ENCODE data around the gene KBTBD2.
"Not testable (repeated sequence)": the region's sequence is repeated elsewhere in the genome, so short reads cannot be mapped to it uniquely, and the experiment has no call there.

The KBTBD2 gene

GRCh38 chr7:32892521-32893206, 1.1 kb upstream of the KBTBD2 start:
- DNase-seq: peak; percentile 16 to 26

GRCh38 chr7:32891800-32892520, 400 bp upstream of the KBTBD2 start:
- peak; percentile 93 to 95 for DNase-seq

GRCh38 chr7:32890793-32891042, 842 bp downstream of the KBTBD2 start:
- DNase-seq: no peak

GRCh38 chr7:32890010-32890792, 1.4 kb downstream of the KBTBD2 start:
- peak in 1 of 2 experiments; percentile 7 for DNase-seq

GRCh38 chr7:32888505-32888904, 3.1 kb downstream of the KBTBD2 start:
- DNase-seq: no peak

GRCh38 chr7:32887395-32887794, 4.2 kb downstream of the KBTBD2 start:
- DNase-seq: no peak

GRCh38 chr7:32881074-32881982, 10.2 kb downstream of the KBTBD2 start:
- DNase-seq: no peak

GRCh38 chr7:32879460-32879859, 12.1 kb downstream of the KBTBD2 start:
- no peak for DNase-seq

- not testable (repeated sequence) for DNase-seq
Observed at GRCh38 chr7:32878023-32878422, 13.5 kb downstream of the KBTBD2 start.

GRCh38 chr7:32872421-32872820, 19.1 kb downstream of the KBTBD2 start:
- no peak for DNase-seq

- no peak for DNase-seq
Observed at GRCh38 chr7:32871624-32872371, 19.8 kb downstream of the KBTBD2 start.

- DNase-seq: no peak
Observed at GRCh38 chr7:32870298-32870697, 21.3 kb downstream of the KBTBD2 start.

- no peak for DNase-seq
Observed at GRCh38 chr7:32869716-32870115, 21.8 kb downstream of the KBTBD2 start.

- DNase-seq: no peak
Observed at GRCh38 chr7:32868116-32868515, 23.4 kb downstream of the KBTBD2 start.

- no peak for DNase-seq
Observed at GRCh38 chr7:32865448-32866030, 26.0 kb downstream of the KBTBD2 start.

GRCh38 chr7:32863872-32864271, 27.7 kb downstream of the KBTBD2 start:
- DNase-seq: not testable (repeated sequence)

GRCh38 chr7:32860090-32860489, 31.5 kb downstream of the KBTBD2 start:
- no peak for DNase-seq

GRCh38 chr7:32858648-32859047, 32.9 kb downstream of the KBTBD2 start:
- no peak for DNase-seq

GRCh38 chr7:32857063-32857462, 34.5 kb downstream of the KBTBD2 start:
- not testable (repeated sequence) for DNase-seq

- not testable (repeated sequence) for DNase-seq
Observed at GRCh38 chr7:32855837-32856775, 35.5 kb downstream of the KBTBD2 start.

All from activated CD4-positive, alpha-beta T cell treated with anti-CD3 and anti-CD28 coated beads, Interleukin-2, amount 50 U/mL, for 4 hours (primary cell).